Testis (tissue), 3 donors: ENCODE measurements around the gene PDE4B. TPM values are rescaled to one million over a fixed set of nuclear protein-coding genes. Genes with fewer than 3 reads are reported as not detected.

ENCODE experiments used
- DNase-seq: peaks from one replicate; pipeline ENCODE4 v3.0.0-alpha.2; 2019
- H3K27ac ChIP-seq, 2 donors: fragments of 200-600 bp; sonication (generic); one replicate each; pipeline ENCODE4 v1.5.1; 2019
- H3K27me3 ChIP-seq: fragments of 200-600 bp; sonication (generic); one replicate; pipeline ENCODE4 v1.5.1; 2019
- H3K36me3 ChIP-seq: fragments of 200-600 bp; sonication (generic); one replicate; pipeline ENCODE4 v1.5.1; 2017; ENCODE audit warnings: low read depth; ENCODE audit errors: missing control alignments
- H3K4me1 ChIP-seq: fragments of 200-600 bp; sonication (generic); one replicate; pipeline ENCODE4 v1.5.1; 2019
- H3K4me3 ChIP-seq, 2 donors: fragments of 200-600 bp; sonication (generic); one replicate each; pipeline ENCODE4 v1.5.1; 2017 to 2019
- H3K9me3 ChIP-seq: fragments of 200-600 bp; sonication (generic); one replicate; pipeline ENCODE4 v1.5.1; 2017
- CTCF ChIP-seq, 3 experiments: fragments of 450-650 bp in 2 of 3; fragments of 200-600 bp in 1 of 3; sonication (generic) in 1 of 3; IDR thresholded peaks; one replicate each; pipeline ENCODE4 v1.5.1; 2016 to 2019; ENCODE audit warnings: antibody characterized with exemption in 3 of 3, mild to moderate bottlenecking in 2 of 3, moderate library complexity in 1 of 3
- POLR2A ChIP-seq: fragments of 450-650 bp; IDR thresholded peaks from one replicate; pipeline ENCODE4 v1.6.1; 2017; ENCODE audit warnings: antibody characterized with exemption, mild to moderate bottlenecking, moderate library complexity
- WGBS, 2 donors: methylation state at CpG; one replicate each; pipeline ENCODE4 v1.1.5; 2018; 5-methylcytosine and 5-hydroxymethylcytosine counted together
- intact Hi-C: fragments of 100-400 bp; cut with DNase I; formaldehyde crosslinking; loops from one replicate; pipeline ENCODE4 v1.15.1; 2023; ENCODE audit warnings: low total_unique reads
- polyA plus RNA-seq: library from polyadenylated mRNA; stranded (reverse); fragments of 350-450 nt; fragmentation: Illumina TruSeq; extraction: RNeasy Lipid Tissue Mini Kit (QIAGEN cat#74804); gene quantifications from one replicate; pipeline ENCODE4 v1.2.3, GENCODE V29; 2014; ENCODE audit warnings: low read depth, low replicate concordance; ENCODE audit not compliant: insufficient read depth
- total RNA-seq, 2 donors: library from RNA; depleted of rRNA; stranded (reverse); fragments of >200 nt; gene quantifications; one replicate each; pipeline ENCODE4 v1.2.3, GENCODE V29; 2016

The PDE4B gene
- total and polyA plus RNA-seq, 3 donors from 2014 or later: 11.5 to 16.1 (median 12.4) TPM

GRCh38 chr1:66137235-66137634 is 344.5 kb downstream of the PDE4B start:
- whole genome bisulfite sequencing, 2 donors: 65 to 66% methylated on average over 2 of the region's 2 CpGs
- Histone ChIP-seq H3K27ac (no peak overlapping the region), H3K4me3 (no peak overlapping the region), H3K27me3 (no peaks in the 10 kb centered on the region), H3K4me1 (no peaks in the 10 kb centered on the region), H3K9me3 (no peaks in the 10 kb centered on the region), H3K36me3 (no peaks in the 10 kb centered on the region)
- TF ChIP-seq CTCF (IDR thresholded peaks at IDR 0.05): no peak
- no peak for TF ChIP-seq POLR2A
- intact Hi-C loops: no loop called here
- no peak for DNase-seq

DNA sequence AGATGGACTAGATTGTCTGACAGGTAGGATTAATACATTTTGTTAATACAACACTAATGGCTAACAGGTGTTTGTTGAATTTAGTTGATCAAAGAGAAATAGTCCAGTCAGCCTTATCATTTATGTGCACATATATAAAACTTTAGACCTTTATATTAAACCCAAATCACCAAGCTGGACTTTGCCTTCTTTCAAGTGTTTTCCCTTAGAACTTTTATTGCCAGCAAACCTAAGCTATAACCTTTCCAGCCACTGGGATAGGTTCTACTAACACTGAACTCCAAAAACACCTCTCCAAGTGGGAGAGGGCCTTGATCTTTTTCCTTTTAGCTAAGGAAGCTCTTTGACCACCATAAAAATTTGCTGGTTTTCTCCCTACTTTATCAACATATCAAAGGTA is 345.9 kb downstream of the PDE4B start:
- intact Hi-C loops: no loop called here
- no peaks in the 10 kb centered on the region for H3K9me3 ChIP-seq
- H3K36me3 ChIP-seq: no peaks in the 10 kb centered on the region
- no peak for DNase-seq
- H3K27me3 ChIP-seq: no peaks in the 10 kb centered on the region
- no peak overlapping the region for H3K4me3 ChIP-seq
- no peak for TF ChIP-seq POLR2A
- no peak for TF ChIP-seq CTCF (IDR thresholded peaks at IDR 0.05)
- no peaks in the 10 kb centered on the region for H3K4me1 ChIP-seq
- H3K27ac ChIP-seq: no peak overlapping the region

GRCh38 chr1:66140072-66140471 is 347.4 kb downstream of the PDE4B start:
- no peaks in the 10 kb centered on the region for H3K9me3 ChIP-seq
- H3K4me1 ChIP-seq: no peaks in the 10 kb centered on the region
- intact Hi-C loops: no loop called here
- no peak overlapping the region for H3K27ac ChIP-seq
- no peaks in the 10 kb centered on the region for H3K27me3 ChIP-seq
- no peak for DNase-seq
- WGBS, 2 donors: 70 to 78% methylated on average over 5 of the region's 5 CpGs
- no peak for TF ChIP-seq POLR2A
- TF ChIP-seq CTCF (IDR thresholded peaks at IDR 0.05): no peak
- no peaks in the 10 kb centered on the region for H3K36me3 ChIP-seq
- H3K4me3 ChIP-seq: no peak overlapping the region

DNA sequence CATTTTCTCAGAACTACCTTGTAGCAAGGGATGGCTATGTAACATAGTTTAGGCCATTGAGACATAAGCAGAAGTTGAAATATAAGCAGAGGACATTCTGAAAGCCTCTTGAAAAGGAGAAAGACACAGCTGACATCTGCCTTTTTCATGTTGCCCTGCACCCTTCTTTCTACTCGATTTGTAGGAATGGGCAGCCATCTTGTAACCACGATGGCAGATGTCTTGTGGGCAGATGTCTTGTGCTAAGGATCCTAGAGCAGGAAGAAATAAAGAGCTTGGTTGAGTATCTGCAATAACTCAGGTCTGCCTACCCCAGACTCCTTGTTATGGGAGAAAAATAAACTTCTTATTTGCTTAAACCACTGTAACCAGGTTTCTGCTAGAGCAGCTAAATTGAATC is 351.0 kb downstream of the PDE4B start:
- Histone ChIP-seq H3K4me1 (no peaks in the 10 kb centered on the region), H3K4me3 (no peak overlapping the region), H3K27ac (no peak overlapping the region), H3K27me3 (no peaks in the 10 kb centered on the region), H3K36me3 (no peaks in the 10 kb centered on the region), H3K9me3 (no peaks in the 10 kb centered on the region)
- WGBS, 2 donors: 59 to 60% methylated on average over 2 of the region's 2 CpGs
- intact Hi-C loops: no loop called here
- no peak for TF ChIP-seq POLR2A
- TF ChIP-seq CTCF (IDR thresholded peaks at IDR 0.05): no peak
- DNase-seq: no peak

DNA sequence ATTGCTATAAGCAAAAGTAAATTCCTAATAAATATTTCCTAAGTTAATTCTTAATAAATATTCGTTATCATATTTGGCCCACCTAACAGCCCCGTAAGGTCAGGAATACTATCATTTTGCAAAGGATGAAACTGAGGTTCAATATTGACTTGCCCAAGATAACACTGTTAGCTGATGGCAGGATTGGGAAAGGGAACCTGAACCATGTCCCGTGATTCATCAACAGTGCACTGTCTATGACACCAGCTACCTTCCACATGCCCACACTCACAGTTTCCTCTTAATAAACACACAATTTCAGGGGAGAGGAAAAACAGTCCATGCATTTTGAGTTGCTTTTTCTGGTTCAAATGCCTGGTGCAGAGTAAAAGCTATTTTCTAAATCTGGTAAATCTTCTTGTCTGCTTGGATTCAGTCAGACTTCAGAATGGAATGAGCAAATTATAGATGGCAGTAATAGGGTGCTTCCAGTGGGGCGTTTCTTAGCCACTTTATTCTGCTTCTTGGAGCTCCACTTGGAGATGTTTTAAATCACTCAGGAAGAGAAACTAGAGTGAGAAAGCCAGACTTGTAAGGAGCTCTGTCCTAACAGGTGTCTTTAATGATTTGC is 354.6 kb downstream of the PDE4B start:
- Histone ChIP-seq H3K27me3 (no peaks in the 10 kb centered on the region), H3K4me1 (no peaks in the 10 kb centered on the region), H3K4me3 (no peak overlapping the region), H3K36me3 (no peaks in the 10 kb centered on the region), H3K27ac (no peak overlapping the region), H3K9me3 (no peaks in the 10 kb centered on the region)
- intact Hi-C loops: no loop called here
- TF ChIP-seq POLR2A: no peak
- TF ChIP-seq CTCF (IDR thresholded peaks at IDR 0.05): no peak
- DNase-seq: no peak
- WGBS, 2 donors: 87% methylated on average over 4 of the region's 4 CpGs
